DMS153 treated with DMSO at 0.1 percent for 48 hours (cell line): ENCODE measurements around the gene SHD.
"Not testable (repeated sequence)": the region's sequence is repeated elsewhere in the genome, so short reads cannot be mapped to it uniquely, and the experiment has no call there.

Experiments used
- DNase-seq: peaks from one replicate; lab custom pipeline; 2025; ENCODE audit not compliant: unreplicated experiment; lab: John Stamatoyannopoulos, UW

Gene SHD

GRCh38 chr19:4326215-4326836 lies 47.3 kb downstream of the SHD start:
- DNase-seq: no peak

- DNase-seq: no peak
Measured at GRCh38 chr19:4326837-4327251, 47.8 kb downstream of the SHD start.

DNA sequence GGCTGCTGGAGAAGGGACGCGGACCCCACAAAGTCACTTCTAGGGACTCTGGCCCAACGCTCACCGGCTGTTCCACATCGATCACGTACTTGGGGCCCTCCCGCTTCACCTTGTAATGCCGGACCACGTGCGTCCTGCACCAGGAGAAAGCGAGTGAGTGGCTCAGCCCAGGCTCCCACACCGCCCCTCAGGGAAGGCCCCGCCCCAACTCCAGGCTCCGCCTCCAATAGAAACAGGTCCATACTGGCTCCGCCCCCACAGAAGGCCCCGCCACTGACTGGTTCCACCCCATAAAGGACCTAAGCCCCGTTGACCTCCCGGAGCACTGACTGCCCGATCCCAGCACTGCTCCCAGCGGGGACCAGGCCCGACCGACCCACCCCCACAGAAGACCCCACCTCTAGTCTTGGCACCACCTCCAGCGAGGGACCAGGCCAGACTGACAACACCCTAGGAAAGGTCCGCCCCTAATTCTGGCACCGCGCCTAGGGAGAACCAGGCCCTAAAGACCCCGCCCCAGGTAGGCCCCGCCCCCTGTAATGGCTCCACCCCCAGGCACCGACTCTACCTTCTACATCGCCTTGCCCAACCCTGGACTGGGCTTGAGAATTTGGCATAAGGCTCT lies 48.3 kb downstream of the SHD start:
- no peak for DNase-seq

GRCh38 chr19:4327877-4328242 lies 48.8 kb downstream of the SHD start:
- no peak for DNase-seq

DNA sequence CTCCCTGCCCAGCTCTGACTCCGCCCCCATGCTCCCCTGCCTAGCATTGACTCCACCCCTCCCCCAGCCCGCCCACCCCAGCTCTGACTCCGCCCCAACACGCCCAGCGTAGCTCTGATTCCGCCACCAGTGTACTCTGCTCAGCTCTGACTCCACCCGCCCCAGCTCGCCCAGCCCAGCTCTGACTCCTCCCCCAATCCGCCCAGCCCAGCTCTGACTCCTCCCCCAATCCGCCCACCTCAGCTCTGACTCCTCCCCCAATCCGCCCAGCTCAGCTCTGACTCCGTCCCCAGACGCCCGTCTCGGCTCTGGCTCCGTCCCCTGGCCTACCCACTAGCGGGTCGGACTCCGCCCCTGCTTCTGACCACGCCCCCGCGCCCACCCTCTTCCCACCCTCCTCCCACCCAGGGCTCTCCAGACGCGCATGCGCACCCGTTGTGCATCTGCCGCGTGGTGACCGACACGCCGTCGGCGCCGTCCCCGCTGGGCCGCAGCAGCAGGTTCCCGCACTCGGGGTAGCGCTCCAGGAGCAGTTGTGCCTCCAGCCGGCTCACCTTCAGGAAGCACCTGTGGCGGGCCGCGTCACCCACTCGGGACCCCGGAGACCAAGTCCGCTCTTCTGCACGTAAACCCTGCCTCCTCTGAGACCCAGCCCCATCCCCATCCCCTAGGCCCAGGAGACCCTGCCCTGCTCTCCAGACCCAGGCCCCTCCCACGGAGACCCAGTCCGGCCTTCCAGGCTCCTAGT lies 49.4 kb downstream of the SHD start:
- DNase-seq: no peak

DNA sequence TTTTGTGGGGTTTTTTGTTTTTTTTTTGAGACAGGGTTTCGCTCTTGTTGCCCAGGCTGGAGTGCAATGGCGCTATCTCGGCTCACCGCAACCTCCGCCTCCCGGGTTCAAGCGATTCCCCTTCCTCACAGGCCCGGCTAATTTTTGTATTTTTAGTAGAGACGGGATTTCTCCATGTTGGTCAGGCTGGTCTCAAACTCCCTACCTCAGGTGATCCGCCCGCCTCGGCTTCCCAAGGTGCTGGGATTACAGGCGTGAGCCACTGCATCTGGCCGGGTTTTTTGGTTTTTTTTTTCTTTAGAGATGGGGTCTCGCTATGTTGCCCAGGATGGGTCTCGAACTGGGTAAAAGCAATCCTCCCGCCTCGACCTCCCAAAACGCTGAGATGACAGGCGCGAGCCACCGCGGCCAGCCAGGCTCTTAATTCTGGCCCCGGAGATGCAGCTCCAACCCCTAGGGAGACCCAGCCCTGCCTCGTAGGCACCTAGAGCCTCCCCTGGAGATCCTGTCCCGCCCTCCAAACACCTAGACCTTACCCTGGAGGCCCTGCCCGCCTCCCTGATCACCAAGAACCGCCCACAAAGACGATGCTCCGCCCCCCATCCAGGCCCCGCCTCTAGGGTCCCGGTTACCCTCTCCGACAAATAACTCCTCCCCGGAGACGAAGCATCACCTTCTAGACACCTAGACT lies 50.1 kb downstream of the SHD start:
- DNase-seq: not testable (repeated sequence)

DNA sequence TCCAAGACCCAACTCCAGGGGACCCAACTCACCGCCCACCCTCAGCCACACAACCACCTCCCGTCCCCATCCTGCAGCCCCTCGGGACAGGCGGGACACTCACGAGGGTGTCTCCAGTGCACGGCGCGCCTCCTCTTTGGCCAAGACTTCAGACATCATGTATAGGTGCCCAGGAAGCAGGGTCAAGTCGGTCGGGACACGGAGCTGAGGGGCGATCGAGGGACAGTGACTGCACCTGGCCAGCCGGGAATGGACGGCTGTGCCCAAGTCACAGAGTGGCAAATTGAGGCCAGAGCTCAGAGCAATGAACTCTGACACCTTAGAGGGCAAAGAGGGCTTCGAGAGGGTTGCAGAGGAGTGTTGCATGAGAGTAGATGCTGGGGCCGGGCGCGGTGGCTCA lies 50.8 kb downstream of the SHD start:
- no peak for DNase-seq

GRCh38 chr19:4334929-4335570 lies 56.0 kb downstream of the SHD start:
- DNase-seq: no peak

DNA sequence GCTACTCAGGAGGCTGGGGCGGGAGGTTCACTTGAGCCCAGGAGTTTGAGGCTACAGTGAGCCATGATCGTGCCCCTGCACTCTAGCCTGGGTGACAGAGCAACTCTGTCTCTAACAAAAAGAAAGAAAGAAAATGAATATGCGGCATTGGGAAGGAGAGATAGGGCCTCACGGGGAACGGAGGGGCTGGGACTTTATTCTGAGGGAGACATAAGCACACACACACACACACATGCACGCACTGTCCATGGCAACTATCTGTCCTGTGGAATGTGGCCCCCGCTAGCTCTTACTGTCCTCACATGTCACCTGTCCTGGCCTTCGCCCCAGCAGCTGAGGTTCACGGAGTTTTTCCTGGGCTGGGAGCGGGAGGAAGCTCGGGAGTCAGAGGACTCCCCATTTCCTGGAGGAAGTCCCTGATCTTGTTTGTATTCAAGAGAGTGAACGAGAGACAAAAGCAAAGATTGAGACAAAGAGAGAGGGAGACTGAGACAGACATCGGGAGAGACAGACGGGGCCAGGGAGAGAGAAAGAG lies 58.9 kb downstream of the SHD start:
- peak; percentile 8 for DNase-seq

DNA sequence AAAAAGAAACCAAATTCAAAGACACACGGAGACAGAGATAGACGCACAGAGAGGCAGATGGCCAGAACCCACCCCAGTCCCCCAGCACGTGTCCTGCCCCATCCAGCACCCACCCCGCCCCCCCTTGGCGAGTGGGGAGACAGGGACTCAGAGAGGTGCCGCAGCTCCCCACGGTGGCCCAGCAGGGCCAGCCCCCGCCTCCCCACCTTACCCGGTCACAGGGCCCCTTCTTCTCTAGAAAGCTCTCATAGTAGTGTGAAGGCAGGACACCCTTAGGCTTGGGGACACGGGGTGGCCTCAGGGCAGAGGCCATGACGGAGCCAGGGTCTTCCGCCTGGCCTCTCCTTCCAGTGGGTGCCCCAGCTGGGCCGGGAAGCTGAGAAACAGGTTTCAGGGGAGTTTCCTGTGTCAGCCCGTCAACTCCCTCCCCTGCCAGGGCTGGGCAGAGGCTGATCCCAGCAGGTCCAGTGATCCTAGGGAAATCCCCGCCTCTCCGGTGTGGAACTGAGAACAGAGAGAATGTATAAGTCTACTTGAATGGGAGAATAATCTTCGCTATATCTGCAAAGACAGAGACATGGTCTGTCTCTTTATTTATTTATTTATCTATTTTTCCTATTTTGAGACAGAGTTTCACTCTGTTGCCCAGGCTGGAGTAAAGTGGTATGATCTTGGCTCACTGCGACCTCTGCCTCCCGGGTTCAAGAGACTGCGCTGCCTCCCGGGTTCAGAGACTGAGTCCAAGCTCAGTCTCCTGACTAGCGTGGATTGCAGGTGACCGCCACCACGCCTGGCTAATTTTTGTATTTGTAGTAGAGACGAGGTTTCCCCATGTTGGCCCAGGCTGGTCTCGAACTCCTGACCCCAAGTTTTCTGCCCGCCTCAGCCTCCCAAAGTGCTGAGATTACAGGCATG lies 59.6 kb downstream of the SHD start, which contains the start of gene STAP2:
Gene STAP2, minus strand, starts transcription at position 387 of the 915 bp plus-strand sequence. Its CDS starts 74 bp downstream, at position 313.
- DNase-seq: peak; percentile 28
